HEK293T (cell line): ENCODE results near the gene TXNRD2.

Experiments
- BHLHE40 ChIP-seq: fragments of 450-650 bp; IDR thresholded peaks from 2 replicates; pipeline ENCODE4 v1.6.1; 2016; ENCODE audit warnings: mild to moderate bottlenecking, moderate library complexity, borderline replicate concordance
- ELF4 ChIP-seq: fragments of 450-650 bp; IDR thresholded peaks from 2 replicates; pipeline ENCODE4 v1.6.1; 2017; ENCODE audit warnings: antibody characterized with exemption
- FOXM1 ChIP-seq: fragments of 450-650 bp; IDR thresholded peaks from 2 replicates; pipeline ENCODE4 v1.6.1; 2017; ENCODE audit warnings: mild to moderate bottlenecking, borderline replicate concordance
- HDGF ChIP-seq: fragments of 450-650 bp; IDR thresholded peaks from 2 replicates; pipeline ENCODE4 v1.6.1; 2017; ENCODE audit warnings: antibody characterized with exemption, borderline replicate concordance
- NFRKB ChIP-seq: fragments of 450-650 bp; IDR thresholded peaks from 2 replicates; pipeline ENCODE4 v1.6.1; 2016; ENCODE audit warnings: mild to moderate bottlenecking, moderate library complexity
- SP1 ChIP-seq: fragments of 450-650 bp; IDR thresholded peaks from 2 replicates; pipeline ENCODE4 v1.6.1; 2017
- SUZ12 ChIP-seq: fragments of 450-650 bp; IDR thresholded peaks from 2 replicates; pipeline ENCODE4 v1.6.1; 2016; ENCODE audit warnings: mild to moderate bottlenecking

GRCh38 chr22:19866665-19867009, 75.0 kb downstream of the TXNRD2 start:
- TF ChIP-seq SP1 (no peak), SUZ12 (no peak), FOXM1 (no peak), BHLHE40 (no peak), ELF4 (no peak), NFRKB (no peak), HDGF (no peak)
